ENCODE data around the gene C16orf82. TPM values are rescaled to one million over a fixed set of nuclear protein-coding genes. Genes with fewer than 3 reads are reported as not detected.

The C16orf82 gene
- total RNA-seq (2022; extraction: Qiagen RNA extraction; ENCODE audit: low read depth): not detected in 5 replicates

GRCh38 chr16:27066668-27067537 lies at the start of gene C16orf82:
C16orf82 (plus strand) TSS chr16:27066927.

Other genes starting within 250 kb of the C16orf82 start
- gene KDM8, start 136.6 kb downstream of the C16orf82 start, total RNA-seq (2022; extraction: Qiagen RNA extraction; ENCODE audit: low read depth): 1.7 to 3.6 TPM (median 2.4 TPM) in 5 replicates
- gene NSMCE1, start 201.8 kb downstream of the C16orf82 start, total RNA-seq (2022; extraction: Qiagen RNA extraction; ENCODE audit: low read depth): 52.7 to 62.7 TPM (median 56.0 TPM) in 5 replicates
- 28.9 to 42.1 TPM (median 36.5 TPM) in 5 replicates for gene IL4R, start 247.0 kb downstream of the C16orf82 start, total RNA-seq (2022; extraction: Qiagen RNA extraction; ENCODE audit: low read depth)

Measured in A549 treated with ZK216348 at 1 μM for 4 hours (cell line).